Brain microvascular endothelial cell (primary cell): ENCODE results near the gene TWNK.

ENCODE experiments used
- DNase-seq: peaks from one replicate; pipeline ENCODE4 v3.0.0-alpha.2; 2020
- H3K27ac ChIP-seq: fragments of 250-450 bp; sonication (Bioruptor Pico); 2 replicates; pipeline ENCODE4 v1.5.1; 2020; ENCODE audit warnings: mild to moderate bottlenecking, moderate library complexity
- H3K27me3 ChIP-seq: fragments of 250-450 bp; sonication (Bioruptor Pico); replicated peaks from 2 replicates; pipeline ENCODE4 v1.5.1; 2020; ENCODE audit warnings: mild to moderate bottlenecking
- H3K36me3 ChIP-seq: fragments of 250-450 bp; sonication (Bioruptor Pico); replicated peaks from 2 replicates; pipeline ENCODE4 v1.5.1; 2020; ENCODE audit warnings: mild to moderate bottlenecking
- H3K4me3 ChIP-seq: 2 replicates; pipeline ENCODE4 v1.5.1; 2011; ENCODE audit warnings: low read depth, mild to moderate bottlenecking, control low read depth, low read length, moderate library complexity
- CTCF ChIP-seq: IDR thresholded peaks from 2 replicates; pipeline ENCODE4 v1.5.1; 2011; ENCODE audit warnings: low read depth, mild to moderate bottlenecking, moderate library complexity, low read length, control low read depth, inconsistent platforms; ENCODE audit errors: missing control alignments
- in situ Hi-C: cut with HindIII; loops from 2 replicates; pipeline ENCODE4 v1.10.0; 2017; ENCODE audit warnings: low sequenced_read_pairs, low pct_ligation_motif_present

TWNK gene

GRCh38 chr10:100960251-100960650, 27.1 kb upstream of the TWNK start:
- Histone ChIP-seq H3K27ac (no peak overlapping the region), H3K4me3 (no peak overlapping the region), H3K27me3 (no peaks in the 10 kb centered on the region), H3K36me3 (peaks cover 42% of the 10 kb centered on the region)
- no peak for TF ChIP-seq CTCF
- DNase-seq: no peak
- in situ Hi-C loops: no loop called here

- Histone ChIP-seq H3K36me3 (peaks cover 40% of the 10 kb centered on the region), H3K4me3 (no peak overlapping the region), H3K27me3 (no peaks in the 10 kb centered on the region), H3K27ac (no peak overlapping the region)
- in situ Hi-C loops: no loop called here
- TF ChIP-seq CTCF: no peak
- no peak for DNase-seq
Measured at GRCh38 chr10:100962351-100963080, 24.8 kb upstream of the TWNK start.

- no peak for TF ChIP-seq CTCF
- no peak overlapping the region for H3K27ac ChIP-seq
- H3K4me3 ChIP-seq: no peak overlapping the region
- in situ Hi-C loops: no loop called here
- no peaks in the 10 kb centered on the region for H3K27me3 ChIP-seq
- H3K36me3 ChIP-seq: peaks cover 29% of the 10 kb centered on the region
- no peak for DNase-seq
Measured at GRCh38 chr10:100963826-100964225, 23.5 kb upstream of the TWNK start.

- no peak for DNase-seq
- TF ChIP-seq CTCF: no peak
- H3K36me3 ChIP-seq: peaks cover 18% of the 10 kb centered on the region
Measured at GRCh38 chr10:100965820-100966219, 21.5 kb upstream of the TWNK start.

GRCh38 chr10:100966887-100967286, 20.5 kb upstream of the TWNK start:
- no peak overlapping the region for H3K27ac ChIP-seq
- no peaks in the 10 kb centered on the region for H3K27me3 ChIP-seq
- DNase-seq: no peak
- in situ Hi-C loops: no loop called here
- H3K4me3 ChIP-seq: no peak overlapping the region
- H3K36me3 ChIP-seq: peaks cover 18% of the 10 kb centered on the region
- no peak for TF ChIP-seq CTCF

More at GRCh38 chr10:100965820-100966219, 21.5 kb upstream of the TWNK start:
- in situ Hi-C loops: no loop called here
- no peak overlapping the region for H3K27ac ChIP-seq
- no peaks in the 10 kb centered on the region for H3K27me3 ChIP-seq
- H3K4me3 ChIP-seq: no peak overlapping the region

- H3K27ac ChIP-seq: no peak overlapping the region
- no peak for DNase-seq
- in situ Hi-C loops: no loop called here
- H3K4me3 ChIP-seq: no peak overlapping the region
- H3K36me3 ChIP-seq: peaks cover 18% of the 10 kb centered on the region
- no peak for TF ChIP-seq CTCF
- no peaks in the 10 kb centered on the region for H3K27me3 ChIP-seq
Measured at GRCh38 chr10:100967332-100967731, 20.0 kb upstream of the TWNK start.
